Tibial nerve (tissue), 4 donors: Measurements from ENCODE around the gene EBP.
"Not testable (repeated sequence)": the region's sequence is repeated elsewhere in the genome, so short reads cannot be mapped to it uniquely, and the experiment has no call there.

Experiments
- EP300 ChIP-seq, 2 donors: sonication (generic); formaldehyde crosslinking; IDR thresholded peaks; one replicate each; pipeline ENCODE4 v1.6.1; 2017; ENCODE audit warnings: antibody characterized with exemption in 2 of 2, mild to moderate bottlenecking in 1 of 2
- POLR2A ChIP-seq, 2 donors: fragments of 450-650 bp; IDR thresholded peaks; one replicate each; pipeline ENCODE4 v1.6.1; 2017; ENCODE audit warnings: antibody characterized with exemption in 2 of 2, mild to moderate bottlenecking in 2 of 2, moderate library complexity in 2 of 2
- TF ChIP-seq, protein P1 (sequence below), 5 experiments: fragments of 200-600 bp in 3 of 5; fragments of 450-650 bp in 2 of 5; sonication (generic) in 3 of 5; IDR thresholded peaks; one replicate each; pipeline ENCODE4 v1.5.1; 2016 to 2019; ENCODE audit warnings: antibody characterized with exemption in 5 of 5, mild to moderate bottlenecking in 3 of 5, moderate library complexity in 2 of 5

DNA sequence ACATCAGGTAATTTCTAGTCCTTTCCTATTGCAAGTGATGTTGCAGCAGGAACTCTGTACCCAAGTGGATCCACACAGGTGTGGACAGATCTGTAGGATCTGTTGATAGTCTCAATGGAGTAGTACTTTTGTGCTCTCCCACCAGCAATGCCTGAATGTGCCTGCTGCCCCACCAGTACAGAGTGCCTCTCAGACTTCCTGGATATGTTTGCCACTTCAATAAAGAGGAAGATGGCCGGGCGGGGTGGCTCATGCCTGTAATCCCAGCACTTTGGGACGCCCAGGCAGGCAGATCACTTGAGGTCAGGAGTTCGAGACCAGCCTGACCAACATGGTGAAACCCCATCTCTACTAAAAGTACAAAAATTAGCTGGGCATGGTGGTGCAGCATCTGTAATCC is 2.1 kb upstream of the EBP start:
- not testable (repeated sequence) for TF ChIP-seq POLR2A, EP300 (IDR thresholded peaks at IDR 0.05)
- TF ChIP-seq, protein P1, sequence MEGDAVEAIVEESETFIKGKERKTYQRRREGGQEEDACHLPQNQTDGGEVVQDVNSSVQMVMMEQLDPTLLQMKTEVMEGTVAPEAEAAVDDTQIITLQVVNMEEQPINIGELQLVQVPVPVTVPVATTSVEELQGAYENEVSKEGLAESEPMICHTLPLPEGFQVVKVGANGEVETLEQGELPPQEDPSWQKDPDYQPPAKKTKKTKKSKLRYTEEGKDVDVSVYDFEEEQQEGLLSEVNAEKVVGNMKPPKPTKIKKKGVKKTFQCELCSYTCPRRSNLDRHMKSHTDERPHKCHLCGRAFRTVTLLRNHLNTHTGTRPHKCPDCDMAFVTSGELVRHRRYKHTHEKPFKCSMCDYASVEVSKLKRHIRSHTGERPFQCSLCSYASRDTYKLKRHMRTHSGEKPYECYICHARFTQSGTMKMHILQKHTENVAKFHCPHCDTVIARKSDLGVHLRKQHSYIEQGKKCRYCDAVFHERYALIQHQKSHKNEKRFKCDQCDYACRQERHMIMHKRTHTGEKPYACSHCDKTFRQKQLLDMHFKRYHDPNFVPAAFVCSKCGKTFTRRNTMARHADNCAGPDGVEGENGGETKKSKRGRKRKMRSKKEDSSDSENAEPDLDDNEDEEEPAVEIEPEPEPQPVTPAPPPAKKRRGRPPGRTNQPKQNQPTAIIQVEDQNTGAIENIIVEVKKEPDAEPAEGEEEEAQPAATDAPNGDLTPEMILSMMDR (IDR thresholded peaks at IDR 0.05) = not testable (repeated sequence)
